M059J (cell line): ENCODE results near the gene FAM83C. TPM values are rescaled to one million over a fixed set of nuclear protein-coding genes. Genes with fewer than 3 reads are reported as not detected.
"Not testable (repeated sequence)": the region's sequence is repeated elsewhere in the genome, so short reads cannot be mapped to it uniquely, and the experiment has no call there.

Experiments used
- DNase-seq: peaks from one replicate; pipeline ENCODE4 v3.0.0-alpha.2; 2012; ENCODE audit warnings: low read depth
- total RNA-seq: library from RNA; depleted of rRNA; stranded (reverse); fragments of >200 nt; shearing (Covaris generic); gene quantifications from 2 replicates; pipeline ENCODE4 v1.2.3, GENCODE V29; 2014

Gene FAM83C
- total RNA-seq, 1 experiment from 2014 or later = 0.02 TPM

- DNase-seq = no peak
Measured at GRCh38 chr20:35267092-35267491, 25.1 kb downstream of the FAM83C start.

GRCh38 chr20:35264755-35265154 is 27.5 kb downstream of the FAM83C start:
- peak; percentile 48 for DNase-seq

GRCh38 chr20:35263532-35264341 is 28.5 kb downstream of the FAM83C start:
- DNase-seq = peak; percentile 49

- peak; percentile 91 for DNase-seq
Measured at GRCh38 chr20:35262731-35263531, 29.3 kb downstream of the FAM83C start.

GRCh38 chr20:35262321-35262720 is 29.9 kb downstream of the FAM83C start:
- DNase-seq = not testable (repeated sequence)

- DNase-seq = no peak
Measured at GRCh38 chr20:35260426-35260825, 31.8 kb downstream of the FAM83C start.

- peak; percentile 48 for DNase-seq
Measured at GRCh38 chr20:35257175-35257909, 34.9 kb downstream of the FAM83C start.

- no peak for DNase-seq
Measured at GRCh38 chr20:35254448-35254999, 37.7 kb downstream of the FAM83C start.

GRCh38 chr20:35253010-35253409 is 39.2 kb downstream of the FAM83C start:
- no peak for DNase-seq

- DNase-seq = not testable (repeated sequence)
Measured at GRCh38 chr20:35252598-35252997, 39.6 kb downstream of the FAM83C start.

- DNase-seq = peak; percentile 63
Measured at GRCh38 chr20:35252037-35252461, 40.2 kb downstream of the FAM83C start.

GRCh38 chr20:35251613-35251940 is 40.6 kb downstream of the FAM83C start:
- no peak for DNase-seq

- no peak for DNase-seq
Measured at GRCh38 chr20:35248641-35249475, 43.4 kb downstream of the FAM83C start.

GRCh38 chr20:35246723-35247122 is 45.5 kb downstream of the FAM83C start:
- DNase-seq = no peak

- no peak for DNase-seq
Measured at GRCh38 chr20:35243986-35244385, 48.2 kb downstream of the FAM83C start.

- DNase-seq = no peak
Measured at GRCh38 chr20:35243317-35243716, 48.9 kb downstream of the FAM83C start.

- no peak for DNase-seq
Measured at GRCh38 chr20:35240811-35241293, 51.4 kb downstream of the FAM83C start.

GRCh38 chr20:35240083-35240810 is 52.0 kb downstream of the FAM83C start:
- DNase-seq = no peak

- DNase-seq = no peak
Measured at GRCh38 chr20:35238735-35239134, 53.5 kb downstream of the FAM83C start.

- no peak for DNase-seq
Measured at GRCh38 chr20:35238170-35238569, 54.1 kb downstream of the FAM83C start.
